Stimulated activated CD8-positive, alpha-beta memory T cell treated with anti-CD3 and anti-CD28 coated beads, Interleukin-4, amount 100 ng/mL, for 48 hours (primary cell): Measurements from ENCODE around the gene DHFR.
"Not testable (repeated sequence)": the region's sequence is repeated elsewhere in the genome, so short reads cannot be mapped to it uniquely, and the experiment has no call there.

ENCODE experiments used
- DNase-seq: peaks from one replicate; pipeline ENCODE4 v3.0.0-alpha.2; 2020

DHFR gene

GRCh38 chr5:80654391-80655230 is at the start of gene DHFR, which contains the start of gene MSH3:
DHFR (minus strand) TSS chr5:80654983; CDS start chr5:80654489, 494 bp downstream.
MSH3 (plus strand) TSS chr5:80654652; CDS start chr5:80654728, 76 bp downstream.
- peak; percentile 95 for DNase-seq

GRCh38 chr5:80704221-80704620 is 49.4 kb upstream of the DHFR start:
- no peak for DNase-seq

GRCh38 chr5:80703747-80704146 is 49.0 kb upstream of the DHFR start:
- DNase-seq, result no peak

GRCh38 chr5:80703291-80703690 is 48.5 kb upstream of the DHFR start:
- DNase-seq, result no peak

- no peak for DNase-seq
These were observed 46.8 kb upstream of the DHFR start for GRCh38 chr5:80701597-80701996.

- DNase-seq, result no peak
These were observed 43.6 kb upstream of the DHFR start for GRCh38 chr5:80698369-80698768.

- no peak for DNase-seq
These were observed 42.3 kb upstream of the DHFR start for GRCh38 chr5:80697100-80697499.

GRCh38 chr5:80696450-80696849 is 41.7 kb upstream of the DHFR start:
- DNase-seq, result no peak

GRCh38 chr5:80695666-80696065 is 40.9 kb upstream of the DHFR start:
- DNase-seq, result no peak

GRCh38 chr5:80689627-80690026 is 34.8 kb upstream of the DHFR start:
- DNase-seq, result no peak

GRCh38 chr5:80688648-80689420 is 34.1 kb upstream of the DHFR start:
- DNase-seq, result no peak

GRCh38 chr5:80686757-80687156 is 32.0 kb upstream of the DHFR start:
- no peak for DNase-seq

- DNase-seq, result no peak
These were observed 21.9 kb upstream of the DHFR start for GRCh38 chr5:80676706-80677105.

GRCh38 chr5:80672140-80672736 is 17.5 kb upstream of the DHFR start:
- peak; percentile 77 for DNase-seq

GRCh38 chr5:80668016-80668969 is 13.5 kb upstream of the DHFR start:
- DNase-seq, result no peak

GRCh38 chr5:80667384-80667783 is 12.6 kb upstream of the DHFR start:
- DNase-seq, result no peak

- DNase-seq, result no peak
These were observed 10.3 kb upstream of the DHFR start for GRCh38 chr5:80665057-80665456.

- no peak for DNase-seq
These were observed 7.3 kb upstream of the DHFR start for GRCh38 chr5:80662108-80662507.

- not testable (repeated sequence) for DNase-seq
These were observed 5.9 kb upstream of the DHFR start for GRCh38 chr5:80660661-80661060.

- no peak for DNase-seq
These were observed 4.3 kb upstream of the DHFR start for GRCh38 chr5:80659106-80659505.

- no peak for DNase-seq
These were observed 1.6 kb upstream of the DHFR start for GRCh38 chr5:80656425-80656824.

GRCh38 chr5:80655231-80655774 is 520 bp upstream of the DHFR start:
- no peak for DNase-seq
